Neural cell (in vitro differentiated cells): Measurements from ENCODE around the gene AMOTL2. TPM values are rescaled to one million over a fixed set of nuclear protein-coding genes. Genes with fewer than 3 reads are reported as not detected.

Source experiments
- H2AFZ ChIP-seq: fragments of 200-600, 300-800 bp; sonication (generic), shearing (Covaris generic); 2 replicates; pipeline ENCODE4 v1.6.0; 2014; ENCODE audit warnings: low read depth, mild to moderate bottlenecking, antibody characterized with exemption, low read length, moderate library complexity
- H3F3A ChIP-seq: fragments of 200-600 bp; shearing (Covaris generic); 2 replicates; pipeline ENCODE4 v1.6.1; 2016; ENCODE audit warnings: mild to moderate bottlenecking, moderate library complexity, mixed read lengths, antibody characterized with exemption, low read length; ENCODE audit not compliant: insufficient read depth, poor library complexity, severe bottlenecking
- H3K27ac ChIP-seq: fragments of 200-600, 300-800 bp; sonication (generic), shearing (Covaris generic); 2 replicates; pipeline ENCODE4 v1.5.1; 2014; ENCODE audit warnings: mild to moderate bottlenecking, low read length, moderate library complexity
- H3K27me3 ChIP-seq: fragments of 300-800, 200-600 bp; sonication (generic), shearing (Covaris generic); 2 replicates; pipeline ENCODE4 v1.6.0; 2014; ENCODE audit warnings: mild to moderate bottlenecking, low read depth, low read length, moderate library complexity; ENCODE audit not compliant: insufficient read depth
- H3K36me3 ChIP-seq: fragments of 300-800, 200-600 bp; sonication (generic), shearing (Covaris generic); 2 replicates; pipeline ENCODE4 v1.5.1; 2014; ENCODE audit warnings: mild to moderate bottlenecking, antibody characterized with exemption, low read length, moderate library complexity; ENCODE audit not compliant: insufficient read depth
- H3K4me2 ChIP-seq: fragments of 300-800, 200-600 bp; sonication (generic), shearing (Covaris generic); 2 replicates; pipeline ENCODE4 v1.6.0; 2014; ENCODE audit warnings: mild to moderate bottlenecking, low read length
- H3K4me3 ChIP-seq: fragments of 300-800, 200-600 bp; sonication (generic), shearing (Covaris generic); 2 replicates; pipeline ENCODE4 v1.5.1; 2014; ENCODE audit warnings: mild to moderate bottlenecking, low read length, moderate library complexity
- H3K79me2 ChIP-seq: fragments of 200-600 bp; shearing (Covaris generic); replicated peaks from 2 replicates; pipeline ENCODE4 v1.6.0; 2014; ENCODE audit warnings: mild to moderate bottlenecking, low read length, moderate library complexity; ENCODE audit not compliant: insufficient read depth
- H3K9ac ChIP-seq: fragments of 300-800, 200-600 bp; sonication (generic), shearing (Covaris generic); 2 replicates; pipeline ENCODE4 v1.6.1; 2016; ENCODE audit warnings: mild to moderate bottlenecking, low read length, mixed read lengths
- H3K9me2 ChIP-seq: fragments of 200-600 bp; shearing (Covaris generic); 2 replicates; pipeline ENCODE4 v1.6.1; 2016; ENCODE audit warnings: mild to moderate bottlenecking, low read length, mixed read lengths; ENCODE audit not compliant: insufficient read depth
- H3K9me3 ChIP-seq: fragments of 200-600, 300-800 bp; sonication (generic), shearing (Covaris generic); 2 replicates; pipeline ENCODE4 v1.6.1; 2016; ENCODE audit warnings: mild to moderate bottlenecking, mixed run types, low read length, moderate library complexity, mixed read lengths
- H4K20me1 ChIP-seq: fragments of 200-600 bp; shearing (Covaris generic); 2 replicates; pipeline ENCODE4 v1.6.1; 2016; ENCODE audit warnings: mild to moderate bottlenecking, mixed run types; ENCODE audit not compliant: insufficient read depth
- EP300 ChIP-seq: fragments of 450-650 bp; conservative IDR thresholded peaks from 2 replicates; pipeline ENCODE4 v1.6.1; 2014; ENCODE audit warnings: antibody characterized with exemption, mild to moderate bottlenecking, moderate library complexity; ENCODE audit not compliant: poor library complexity, severe bottlenecking
- EZH2 ChIP-seq: fragments of 200-600, 300-800 bp; shearing (Covaris generic), sonication (generic); IDR thresholded peaks from 2 replicates; pipeline ENCODE4 v1.6.1; 2014; ENCODE audit warnings: antibody characterized with exemption, low read length, borderline replicate concordance, mild to moderate bottlenecking; ENCODE audit not compliant: insufficient read depth, poor library complexity, severe bottlenecking
- MXI1 ChIP-seq: fragments of 450-650 bp; conservative IDR thresholded peaks from 2 replicates; pipeline ENCODE4 v1.6.1; 2014; ENCODE audit warnings: antibody characterized with exemption, mild to moderate bottlenecking; ENCODE audit not compliant: poor library complexity, severe bottlenecking
- POLR2AphosphoS5 ChIP-seq: IDR thresholded peaks from 2 replicates; pipeline ENCODE4 v1.6.1; 2012
- RAD21 ChIP-seq: fragments of 450-650 bp; conservative IDR thresholded peaks from 2 replicates; pipeline ENCODE4 v1.6.1; 2014; ENCODE audit warnings: antibody characterized with exemption, mild to moderate bottlenecking, moderate library complexity
- REST ChIP-seq: IDR thresholded peaks from 2 replicates; pipeline ENCODE4 v1.6.1; 2012; ENCODE audit warnings: borderline replicate concordance
- SMC3 ChIP-seq: fragments of 450-650 bp; conservative IDR thresholded peaks from 2 replicates; pipeline ENCODE4 v1.6.1; 2014; ENCODE audit warnings: antibody characterized with exemption, mild to moderate bottlenecking, moderate library complexity; ENCODE audit not compliant: poor library complexity
- TAF1 ChIP-seq: IDR thresholded peaks from 2 replicates; pipeline ENCODE4 v1.6.1; 2012; ENCODE audit warnings: low read depth
- polyA plus RNA-seq: library from polyadenylated mRNA; depleted of rRNA; stranded (reverse); fragments of >200 nt; gene quantifications from 2 replicates; pipeline ENCODE4 v1.2.3, GENCODE V29; 2014
- TF ChIP-seq, protein P1 (sequence below): fragments of 450-650 bp; IDR thresholded peaks from 2 replicates; pipeline ENCODE4 v1.5.1; 2014; ENCODE audit warnings: antibody characterized with exemption, mild to moderate bottlenecking, moderate library complexity; ENCODE audit not compliant: poor library complexity, severe bottlenecking

Gene AMOTL2
- polyA plus RNA-seq, 1 donor from 2014 or later: 30.1 TPM

DNA sequence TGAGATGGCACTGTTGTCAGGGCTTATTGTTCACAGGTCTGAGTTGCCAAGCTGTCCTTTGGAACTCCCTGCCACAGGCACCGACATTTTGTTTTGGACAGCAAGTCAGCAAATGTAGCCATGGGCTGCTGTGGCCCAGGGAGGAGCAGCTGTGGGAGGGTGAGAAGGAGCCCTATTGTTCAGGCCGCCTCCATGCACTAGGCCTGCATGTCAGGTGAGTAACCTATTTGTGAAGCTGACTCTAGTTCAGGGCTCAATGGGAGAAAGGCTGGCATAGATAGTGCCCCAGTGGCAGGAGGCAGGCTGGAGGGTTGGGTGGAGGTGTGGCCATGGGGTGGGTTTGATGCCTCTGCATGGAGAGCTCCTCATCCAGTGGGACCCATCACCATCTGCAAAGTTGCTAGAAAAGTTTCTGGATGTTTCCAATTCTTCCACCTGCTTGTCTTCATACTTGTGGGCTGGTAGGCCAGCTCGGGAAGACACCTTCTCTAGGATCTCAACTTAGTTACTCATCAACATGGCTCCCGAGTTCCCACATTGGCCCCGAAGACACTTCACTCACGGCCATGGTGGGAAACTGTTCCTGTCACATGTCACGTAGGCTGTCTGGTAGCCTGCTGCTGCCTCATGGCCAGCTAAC lies 19.5 kb downstream of the AMOTL2 start:
- TF ChIP-seq TAF1 (no peak), EP300 (no peak), REST (no peak), EZH2 (no peak), POLR2AphosphoS5 (no peak), MXI1 (no peak), SMC3 (no peak), RAD21 (no peak)
- TF ChIP-seq, protein P1, sequence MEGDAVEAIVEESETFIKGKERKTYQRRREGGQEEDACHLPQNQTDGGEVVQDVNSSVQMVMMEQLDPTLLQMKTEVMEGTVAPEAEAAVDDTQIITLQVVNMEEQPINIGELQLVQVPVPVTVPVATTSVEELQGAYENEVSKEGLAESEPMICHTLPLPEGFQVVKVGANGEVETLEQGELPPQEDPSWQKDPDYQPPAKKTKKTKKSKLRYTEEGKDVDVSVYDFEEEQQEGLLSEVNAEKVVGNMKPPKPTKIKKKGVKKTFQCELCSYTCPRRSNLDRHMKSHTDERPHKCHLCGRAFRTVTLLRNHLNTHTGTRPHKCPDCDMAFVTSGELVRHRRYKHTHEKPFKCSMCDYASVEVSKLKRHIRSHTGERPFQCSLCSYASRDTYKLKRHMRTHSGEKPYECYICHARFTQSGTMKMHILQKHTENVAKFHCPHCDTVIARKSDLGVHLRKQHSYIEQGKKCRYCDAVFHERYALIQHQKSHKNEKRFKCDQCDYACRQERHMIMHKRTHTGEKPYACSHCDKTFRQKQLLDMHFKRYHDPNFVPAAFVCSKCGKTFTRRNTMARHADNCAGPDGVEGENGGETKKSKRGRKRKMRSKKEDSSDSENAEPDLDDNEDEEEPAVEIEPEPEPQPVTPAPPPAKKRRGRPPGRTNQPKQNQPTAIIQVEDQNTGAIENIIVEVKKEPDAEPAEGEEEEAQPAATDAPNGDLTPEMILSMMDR: no peak
- H3K79me2 ChIP-seq: no peaks in the 10 kb centered on the region
- no peak overlapping the region for H2AFZ ChIP-seq
- H4K20me1 ChIP-seq: no peaks in the 10 kb centered on the region
- peaks cover 13% of the 10 kb centered on the region for H3K36me3 ChIP-seq
- no peak overlapping the region for H3K27ac ChIP-seq
- no peak overlapping the region for H3K4me3 ChIP-seq
- no peak overlapping the region for H3K4me2 ChIP-seq
- no peak overlapping the region for H3K9ac ChIP-seq
- H3K9me3 ChIP-seq: no peaks in the 10 kb centered on the region
- peaks cover 4% of the 10 kb centered on the region for H3F3A ChIP-seq
- H3K9me2 ChIP-seq: no peaks in the 10 kb centered on the region
- no peaks in the 10 kb centered on the region for H3K27me3 ChIP-seq

GRCh38 chr3:134353831-134354611 lies 20.2 kb downstream of the AMOTL2 start:
- Histone ChIP-seq H3K36me3 (peaks cover 13% of the 10 kb centered on the region), H3K9me2 (no peaks in the 10 kb centered on the region)

More at GRCh38 chr3:134353831-134354611, 20.2 kb downstream of the AMOTL2 start:
- Histone ChIP-seq H4K20me1 (no peaks in the 10 kb centered on the region), H3K79me2 (no peaks in the 10 kb centered on the region), H3K9ac (no peak overlapping the region), H3K4me3 (no peak overlapping the region), H3F3A (peaks cover 4% of the 10 kb centered on the region), H2AFZ (no peak overlapping the region), H3K27me3 (no peaks in the 10 kb centered on the region), H3K4me2 (no peak overlapping the region), H3K9me3 (no peaks in the 10 kb centered on the region), H3K27ac (no peak overlapping the region)
- TF ChIP-seq RAD21: no peak
- no peak for TF ChIP-seq SMC3
- TF ChIP-seq MXI1: no peak
- TF ChIP-seq EP300: no peak
- no peak for TF ChIP-seq EZH2
- TF ChIP-seq REST: no peak
- no peak for TF ChIP-seq POLR2AphosphoS5
